ENCODE data around the gene CHIC2. TPM values are rescaled to one million over a fixed set of nuclear protein-coding genes. Genes with fewer than 3 reads are reported as not detected.
"Not testable (repeated sequence)": the region's sequence is repeated elsewhere in the genome, so short reads cannot be mapped to it uniquely, and the experiment has no call there.

CHIC2 gene
- polyA plus RNA-seq, 1 experiment, result 15.6 TPM

- CTCF ChIA-PET, result no interaction called here
- no peak for DNase-seq (ENCODE audit: low read depth)
- Histone ChIP-seq H3K27me3 (ENCODE audit: control insufficient read depth, insufficient read depth, low read length) (no peaks in the 10 kb centered on the region), H3K36me3 (ENCODE audit: control insufficient read depth, insufficient read depth, low read length) (peaks cover 1% of the 10 kb centered on the region; the same call in 1 of the 2 replicates), H3K4me3 (ENCODE audit: low read depth, low read length) (no peak overlapping the region)
- POLR2A ChIA-PET, result no interaction called here
- no peak for TF ChIP-seq CTCF (IDR thresholded peaks at IDR 0.05; ENCODE audit: insufficient read depth, low read depth, low read length)
Observed at GRCh38 chr4:54050214-54050904, 14.0 kb downstream of the CHIC2 start.

GRCh38 chr4:54043630-54044029, 20.8 kb downstream of the CHIC2 start:
- H3K36me3 ChIP-seq (ENCODE audit: control insufficient read depth, insufficient read depth, low read length); H3K4me3 ChIP-seq (ENCODE audit: low read depth, low read length); POLR2A ChIA-PET; H3K27me3 ChIP-seq (ENCODE audit: control insufficient read depth, insufficient read depth, low read length); CTCF ChIA-PET; DNase-seq (ENCODE audit: low read depth): not testable (repeated sequence)

GRCh38 chr4:54041933-54042332, 22.5 kb downstream of the CHIC2 start:
- H3K36me3 ChIP-seq (ENCODE audit: control insufficient read depth, insufficient read depth, low read length), result no peaks in the 10 kb centered on the region
- no peak for DNase-seq (ENCODE audit: low read depth)
- no peak for TF ChIP-seq CTCF (IDR thresholded peaks at IDR 0.05; ENCODE audit: insufficient read depth, low read depth, low read length)
- no peaks in the 10 kb centered on the region for H3K27me3 ChIP-seq (ENCODE audit: control insufficient read depth, insufficient read depth, low read length)
- POLR2A ChIA-PET, result no interaction called here
- H3K4me3 ChIP-seq (ENCODE audit: low read depth, low read length), result no peak overlapping the region
- CTCF ChIA-PET, result no interaction called here

- TF ChIP-seq CTCF (IDR thresholded peaks at IDR 0.05; ENCODE audit: insufficient read depth, low read depth, low read length), result no peak
- Histone ChIP-seq H3K36me3 (ENCODE audit: control insufficient read depth, insufficient read depth, low read length) (no peaks in the 10 kb centered on the region), H3K4me3 (ENCODE audit: low read depth, low read length) (no peak overlapping the region), H3K27me3 (ENCODE audit: control insufficient read depth, insufficient read depth, low read length) (no peaks in the 10 kb centered on the region)
- POLR2A ChIA-PET, result no interaction called here
- CTCF ChIA-PET, result interaction anchor here (0.6 kb wide), 1 partner anchor 182 kb away, joined by 3 read pairs; no protein-coding TSS in a partner anchor
- no peak for DNase-seq (ENCODE audit: low read depth)
Observed at GRCh38 chr4:54041100-54041499, 23.3 kb downstream of the CHIC2 start.

GRCh38 chr4:54038056-54038455, 26.3 kb downstream of the CHIC2 start:
- Histone ChIP-seq H3K27me3 (ENCODE audit: control insufficient read depth, insufficient read depth, low read length) (no peaks in the 10 kb centered on the region), H3K4me3 (ENCODE audit: low read depth, low read length) (no peak overlapping the region), H3K36me3 (ENCODE audit: control insufficient read depth, insufficient read depth, low read length) (no peaks in the 10 kb centered on the region)
- DNase-seq (ENCODE audit: low read depth), result no peak
- ChIA-PET POLR2A (no interaction called here), CTCF (no interaction called here)
- no peak for TF ChIP-seq CTCF (IDR thresholded peaks at IDR 0.05; ENCODE audit: insufficient read depth, low read depth, low read length)

GRCh38 chr4:54036184-54036583, 28.2 kb downstream of the CHIC2 start:
- H3K4me3 ChIP-seq (ENCODE audit: low read depth, low read length), result no peak overlapping the region
- ChIA-PET POLR2A (no interaction called here), CTCF (interaction anchor here (0.7 kb wide), 1 partner anchor 27 kb away, joined by 3 read pairs; no protein-coding TSS in a partner anchor)
- no peaks in the 10 kb centered on the region for H3K36me3 ChIP-seq (ENCODE audit: control insufficient read depth, insufficient read depth, low read length)
- TF ChIP-seq CTCF (IDR thresholded peaks at IDR 0.05; ENCODE audit: insufficient read depth, low read depth, low read length), result no peak
- no peaks in the 10 kb centered on the region for H3K27me3 ChIP-seq (ENCODE audit: control insufficient read depth, insufficient read depth, low read length)
- DNase-seq (ENCODE audit: low read depth), result no peak
